Naive thymus-derived CD4-positive, alpha-beta T cell (primary cell): Measurements from ENCODE around the gene MPO. TPM values are rescaled to one million over a fixed set of nuclear protein-coding genes. Genes with fewer than 3 reads are reported as not detected.

ENCODE experiments used
- ATAC-seq: fragments of 150-1000 bp; cut with Tn5 transposase; 2 replicates; pipeline ENCODE4 v1.10.0; 2021; ENCODE audit warnings: mild to moderate bottlenecking, moderate library complexity
- CTCF ChIA-PET: fragments of 350-600 bp; sonication (Branson Sonifier 250); formaldehyde crosslinking; loops from one replicate; lab custom pipeline; 2021; ENCODE audit warnings: antibody characterized with exemption; lab: Charles Lee
- POLR2A ChIA-PET: fragments of 350-600 bp; sonication (Branson Sonifier 250); formaldehyde crosslinking; loops from one replicate; lab custom pipeline; 2021; ENCODE audit warnings: antibody characterized with exemption, inconsistent platforms; lab: Charles Lee
- DNase-seq, 9 donors: peaks; one replicate each; pipeline versions ENCODE4 v3.0.0 to v3.0.0-alpha.2; 2020 to 2022; ENCODE audit warnings: mixed read lengths in 1 of 9
- H3K27ac ChIP-seq: one replicate; pipeline ENCODE4 v1.7.0; 2013; ENCODE audit warnings: mild to moderate bottlenecking, low read depth, low read length, moderate library complexity
- H3K27me3 ChIP-seq, 2 donors: one replicate each; pipeline ENCODE4 v1.7.0; 2013; ENCODE audit warnings: low read length in 2 of 2, mild to moderate bottlenecking in 2 of 2, moderate library complexity in 2 of 2; ENCODE audit not compliant: control insufficient read depth in 2 of 2, insufficient read depth in 2 of 2
- H3K36me3 ChIP-seq, 3 experiments: 1 replicate in 2 of 3; 2 replicates in 1 of 3; pipeline ENCODE4 v1.7.0; 2013; ENCODE audit warnings: low read length in 3 of 3, mild to moderate bottlenecking in 3 of 3, moderate library complexity in 1 of 3; ENCODE audit not compliant: insufficient read depth in 3 of 3, control insufficient read depth in 2 of 3
- H3K4me1 ChIP-seq, 2 donors: one replicate each; pipeline ENCODE4 v1.7.0; 2013; ENCODE audit warnings: low read length in 2 of 2, mild to moderate bottlenecking in 2 of 2, moderate library complexity in 1 of 2; ENCODE audit not compliant: control insufficient read depth in 2 of 2, insufficient read depth in 2 of 2
- H3K4me3 ChIP-seq: 2 replicates; pipeline ENCODE4 v1.7.0; 2013; ENCODE audit warnings: mild to moderate bottlenecking, low read length
- H3K9me3 ChIP-seq, 3 experiments: 1 replicate in 2 of 3; 2 replicates in 1 of 3; pipeline ENCODE4 v1.7.0; 2013; ENCODE audit warnings: low read length in 3 of 3; ENCODE audit not compliant: control insufficient read depth in 2 of 3
- H3K27ac Mint-ChIP-seq, 9 donors: one replicate each; pipeline ENCODE4 v1.8.0; 2020 to 2022; ENCODE audit warnings: mixed read lengths in 9 of 9, mild to moderate bottlenecking in 8 of 9, moderate library complexity in 5 of 9, inconsistent platforms in 2 of 9
- H3K27me3 Mint-ChIP-seq, 5 donors: one replicate each; pipeline ENCODE4 v1.8.0; 2021 to 2022; ENCODE audit warnings: mixed read lengths in 5 of 5, mild to moderate bottlenecking in 1 of 5
- H3K36me3 Mint-ChIP-seq, 5 donors: one replicate each; pipeline ENCODE4 v1.8.0; 2020 to 2022; ENCODE audit warnings: mixed read lengths in 5 of 5, mild to moderate bottlenecking in 3 of 5, inconsistent platforms in 1 of 5
- H3K4me1 Mint-ChIP-seq, 7 donors: one replicate each; pipeline ENCODE4 v1.8.0; 2020 to 2022; ENCODE audit warnings: mixed read lengths in 7 of 7, mild to moderate bottlenecking in 3 of 7, inconsistent platforms in 1 of 7
- H3K4me3 Mint-ChIP-seq, 10 donors: one replicate each; pipeline ENCODE4 v1.8.0; 2020 to 2022; ENCODE audit warnings: mild to moderate bottlenecking in 10 of 10, mixed read lengths in 10 of 10, moderate library complexity in 6 of 10, inconsistent platforms in 2 of 10
- H3K9me3 Mint-ChIP-seq, 11 donors: one replicate each; pipeline ENCODE4 v1.8.0; 2020 to 2022; ENCODE audit warnings: mixed read lengths in 11 of 11, mild to moderate bottlenecking in 4 of 11, inconsistent platforms in 1 of 11, moderate library complexity in 1 of 11
- intact Hi-C, 2 donors: fragments of 100-400 bp; cut with micrococcal nuclease; formaldehyde crosslinking; loops; one replicate each; pipeline ENCODE4 v1.15.1; 2023
- polyA plus RNA-seq, 2 donors: library from polyadenylated mRNA; unstranded; fragments of 300-500 nt; fragmentation: Illumina TruSeq; gene quantifications; one replicate each; pipeline ENCODE4 v1.2.3, GENCODE V29; 2021
- total RNA-seq, 6 experiments: library from RNA in 5 of 6; stranded (reverse) in 5 of 6; gene quantifications; 1 replicate in 5 of 6; 2 replicates in 1 of 6; pipeline ENCODE4 v1.2.3 and lab custom pipeline; 2021 to 2026

Gene MPO
- total and polyA plus RNA-seq, 7 experiments from 2014 or later, result 0.32 to 7.3 TPM; not detected in 5

GRCh38 chr17:58283674-58284612, 3.2 kb upstream of the MPO start:
- intact Hi-C loops, result no loop called here
- no peak for ATAC-seq
- no peaks in the 10 kb centered on the region for H3K27me3 ChIP-seq
- ChIA-PET POLR2A (no interaction called here), CTCF (no interaction called here)
- H3K27ac Mint-ChIP-seq, result no peak overlapping the region
- H3K9me3 Mint-ChIP-seq, result no peaks in the 10 kb centered on the region
- H3K36me3 Mint-ChIP-seq, result no peaks in the 10 kb centered on the region
- H3K9me3 ChIP-seq, result no peaks in the 10 kb centered on the region
- DNase-seq, result no peak
- no peaks in the 10 kb centered on the region for H3K4me1 ChIP-seq
- peaks cover 0 to 8% (median 5%) of the 10 kb centered on the region in 7 donors for H3K4me1 Mint-ChIP-seq
- H3K36me3 ChIP-seq, result no peaks in the 10 kb centered on the region
- H3K27me3 Mint-ChIP-seq, result peaks cover 7 to 31% (median 24%) of the 10 kb centered on the region in 5 donors
- H3K4me3 ChIP-seq, result no peak overlapping the region
- no peak overlapping the region for H3K4me3 Mint-ChIP-seq
- no peak overlapping the region for H3K27ac ChIP-seq

DNA sequence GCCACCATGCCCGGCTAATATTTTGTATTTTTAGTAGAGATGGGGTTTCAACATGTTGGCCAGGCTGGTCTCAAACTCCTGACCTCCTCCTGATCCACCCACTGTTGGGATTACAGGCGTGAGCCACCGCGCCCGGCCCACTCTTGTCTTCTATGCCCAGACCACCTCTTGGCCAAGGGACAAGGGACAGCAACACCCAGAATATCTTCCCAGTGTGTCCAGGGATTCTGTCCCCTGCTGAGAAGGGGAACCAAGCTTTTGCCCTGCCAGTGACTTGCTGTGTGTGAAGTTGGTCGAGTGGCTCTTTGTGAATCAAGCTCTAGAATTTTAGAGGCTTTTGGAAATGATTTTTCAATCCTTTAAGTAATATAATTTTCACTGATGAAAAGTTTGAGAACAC, 1.7 kb upstream of the MPO start:
- H3K9me3 ChIP-seq, result no peaks in the 10 kb centered on the region
- H3K4me1 ChIP-seq, result no peaks in the 10 kb centered on the region
- DNase-seq (no peak), ATAC-seq (no peak)
- ChIA-PET POLR2A (no interaction called here), CTCF (no interaction called here)
- Mint-ChIP-seq H3K27ac (no peak overlapping the region), H3K36me3 (no peaks in the 10 kb centered on the region), H3K4me1 (peaks cover 0 to 10% (median 5%) of the 10 kb centered on the region in 7 donors), H3K4me3 (no peak overlapping the region), H3K9me3 (no peaks in the 10 kb centered on the region), H3K27me3 (peaks cover under 1 to 38% (median 25%) of the 10 kb centered on the region in 5 donors)
- no peak overlapping the region for H3K27ac ChIP-seq
- intact Hi-C loops, result no loop called here
- H3K36me3 ChIP-seq, result no peaks in the 10 kb centered on the region
- no peak overlapping the region for H3K4me3 ChIP-seq
- no peaks in the 10 kb centered on the region for H3K27me3 ChIP-seq

DNA sequence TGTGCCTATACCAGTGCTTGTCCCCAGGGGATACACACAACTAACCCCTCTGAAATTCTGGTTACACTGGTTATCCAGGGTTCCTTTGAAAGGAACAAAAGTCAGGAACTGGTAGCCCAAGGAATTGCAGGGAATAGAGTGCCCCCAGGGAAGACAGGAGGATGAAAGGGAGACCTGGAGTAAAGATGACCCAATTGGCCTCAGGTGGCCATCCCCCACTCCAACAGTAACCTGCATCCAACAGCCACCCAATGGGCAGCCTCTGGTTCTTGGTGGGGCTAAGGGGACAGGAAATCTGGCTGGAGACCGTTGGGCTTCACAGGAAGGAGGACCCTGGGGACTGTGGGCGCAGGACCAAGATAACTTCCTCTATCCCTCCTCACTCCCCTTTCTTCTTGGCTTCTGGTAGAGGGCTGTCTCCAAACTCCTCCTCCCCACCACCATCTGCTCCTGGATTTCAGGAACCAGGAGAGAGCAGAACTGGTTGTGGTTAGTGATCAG, 826 bp upstream of the MPO start:
- H3K27me3 Mint-ChIP-seq, result peaks cover 0 to 38% (median 21%) of the 10 kb centered on the region in 5 donors

GRCh38 chr17:58279736-58280479, 827 bp downstream of the MPO start:
- Histone ChIP-seq H3K4me3 (no peak overlapping the region), H3K27me3 (no peaks in the 10 kb centered on the region), H3K27ac (no peak overlapping the region), H3K9me3 (no peaks in the 10 kb centered on the region), H3K36me3 (no peaks in the 10 kb centered on the region), H3K4me1 (no peaks in the 10 kb centered on the region)
- Mint-ChIP-seq H3K4me1 (peaks cover 0 to 11% (median 5%) of the 10 kb centered on the region in 7 donors), H3K9me3 (no peaks in the 10 kb centered on the region), H3K27ac (no peak overlapping the region), H3K4me3 (peak overlapping the region in 3 of 10 donors; percentile 23 to 56 (median 28)), H3K36me3 (no peaks in the 10 kb centered on the region), H3K27me3 (peaks cover 0 to 38% (median 21%) of the 10 kb centered on the region in 5 donors)
- POLR2A ChIA-PET, result no interaction called here
- ATAC-seq, result peak; percentile 36
- CTCF ChIA-PET, result no interaction called here
- no peak for DNase-seq
- intact Hi-C loops, result no loop called here

More for the DNA sequence above, 826 bp upstream of the MPO start:
- Mint-ChIP-seq H3K36me3 (no peaks in the 10 kb centered on the region), H3K9me3 (no peaks in the 10 kb centered on the region), H3K27ac (no peak overlapping the region), H3K4me3 (no peak overlapping the region), H3K4me1 (peaks cover 0 to 10% (median 5%) of the 10 kb centered on the region in 7 donors)
- ChIA-PET CTCF (no interaction called here), POLR2A (interaction anchor here (0.8 kb wide), 1 partner anchor 47 kb away, joined by 3 read pairs; the partner anchor contains the start of gene TSPOAP1)
- H3K27me3 ChIP-seq, result no peaks in the 10 kb centered on the region
- ATAC-seq (no peak), DNase-seq (no peak)
- no peaks in the 10 kb centered on the region for H3K9me3 ChIP-seq
- intact Hi-C loops, result no loop called here
- no peak overlapping the region for H3K27ac ChIP-seq
- no peaks in the 10 kb centered on the region for H3K4me1 ChIP-seq
- H3K36me3 ChIP-seq, result no peaks in the 10 kb centered on the region
- H3K4me3 ChIP-seq, result no peak overlapping the region

- Histone ChIP-seq H3K9me3 (no peaks in the 10 kb centered on the region), H3K4me3 (no peak overlapping the region), H3K27me3 (no peaks in the 10 kb centered on the region), H3K36me3 (no peaks in the 10 kb centered on the region), H3K4me1 (no peaks in the 10 kb centered on the region), H3K27ac (no peak overlapping the region)
- intact Hi-C loops, result no loop called here
- ChIA-PET CTCF (no interaction called here), POLR2A (no interaction called here)
- Mint-ChIP-seq H3K4me3 (peak overlapping the region in 3 of 10 donors; percentile 5 to 56 (median 23)), H3K9me3 (no peaks in the 10 kb centered on the region), H3K4me1 (peaks cover 0 to 11% (median 5%) of the 10 kb centered on the region in 7 donors), H3K36me3 (no peaks in the 10 kb centered on the region), H3K27me3 (peaks cover 0 to 32% (median 23%) of the 10 kb centered on the region in 5 donors), H3K27ac (no peak overlapping the region)
- DNase-seq (no peak), ATAC-seq (peak; percentile 70)
These were observed 1.6 kb downstream of the MPO start for GRCh38 chr17:58279016-58279711.

- no peaks in the 10 kb centered on the region for H3K27me3 ChIP-seq
- Mint-ChIP-seq H3K27ac (no peak overlapping the region), H3K27me3 (peaks cover 0 to 32% (median 22%) of the 10 kb centered on the region in 5 donors), H3K36me3 (no peaks in the 10 kb centered on the region), H3K9me3 (no peaks in the 10 kb centered on the region), H3K4me3 (peak overlapping the region in 2 of 10 donors; percentile 5 to 35), H3K4me1 (peaks cover 0 to 11% (median 5%) of the 10 kb centered on the region in 7 donors)
- ChIA-PET CTCF (no interaction called here), POLR2A (no interaction called here)
- H3K36me3 ChIP-seq, result no peaks in the 10 kb centered on the region
- no peak overlapping the region for H3K4me3 ChIP-seq
- H3K9me3 ChIP-seq, result no peaks in the 10 kb centered on the region
- no peak overlapping the region for H3K27ac ChIP-seq
- peak; percentile 55 for ATAC-seq
- intact Hi-C loops, result no loop called here
- no peak for DNase-seq
- no peaks in the 10 kb centered on the region for H3K4me1 ChIP-seq
These were observed 2.1 kb downstream of the MPO start for GRCh38 chr17:58278661-58279015.
